ENCODE results near the gene ATP8B3. TPM values are rescaled to one million over a fixed set of nuclear protein-coding genes. Genes with fewer than 3 reads are reported as not detected.
A peak's percentile ranks its signal among the peaks of the same experiment; 100 is the strongest.

The ATP8B3 gene
- total and polyA plus RNA-seq, 2 donors from 2014 or later, result 0.24 to 3.6 TPM

GRCh38 chr19:1818549-1819195 lies 6.6 kb upstream of the ATP8B3 start:
- Histone ChIP-seq H3K4me3 (ENCODE audit: low read length in 3 of 3) (no peak overlapping the region), H3K27me3 (ENCODE audit: control insufficient read depth, insufficient read depth, low read length) (no peaks in the 10 kb centered on the region), H3K27ac (ENCODE audit: low read depth in 2 of 2, low read length in 2 of 2) (no peak overlapping the region), H3K9me3 (ENCODE audit: control insufficient read depth in 2 of 3, insufficient read depth in 1 of 3, low read length in 3 of 3) (no peaks in the 10 kb centered on the region), H3K36me3 (ENCODE audit: control insufficient read depth in 2 of 3, insufficient read depth in 3 of 3, low read length in 3 of 3) (peaks cover 0 to 16% (median 14%) of the 10 kb centered on the region in 3 donors), H3K9ac (ENCODE audit: low read length in 3 of 3) (no peak overlapping the region), H3K4me1 (ENCODE audit: control insufficient read depth in 2 of 3, insufficient read depth in 2 of 3, low read depth in 1 of 3, low read length in 3 of 3) (no peaks in the 10 kb centered on the region)
- TF ChIP-seq CTCF (IDR thresholded peaks at IDR 0.05; ENCODE audit: borderline replicate concordance, extremely low read depth, insufficient read depth), result no peak
- intact Hi-C loops (cut with DNase I), result no loop called here
- no peak for DNase-seq
- FAIRE-seq, result no peak

GRCh38 chr19:1817553-1818179 lies 5.6 kb upstream of the ATP8B3 start:
- Histone ChIP-seq H3K4me1 (ENCODE audit: control insufficient read depth in 2 of 3, insufficient read depth in 2 of 3, low read depth in 1 of 3, low read length in 3 of 3) (peaks cover 0 to 8% (median 0%) of the 10 kb centered on the region in 3 donors), H3K27ac (ENCODE audit: low read depth in 2 of 2, low read length in 2 of 2) (no peak overlapping the region), H3K9me3 (ENCODE audit: control insufficient read depth in 2 of 3, insufficient read depth in 1 of 3, low read length in 3 of 3) (no peaks in the 10 kb centered on the region), H3K9ac (ENCODE audit: low read length in 3 of 3) (no peak overlapping the region), H3K4me3 (ENCODE audit: low read length in 3 of 3) (no peak overlapping the region), H3K36me3 (ENCODE audit: control insufficient read depth in 2 of 3, insufficient read depth in 3 of 3, low read length in 3 of 3) (peaks cover 0 to 16% (median 14%) of the 10 kb centered on the region in 3 donors), H3K27me3 (ENCODE audit: control insufficient read depth, insufficient read depth, low read length) (no peaks in the 10 kb centered on the region)
- DNase-seq, result no peak
- no peak for TF ChIP-seq CTCF (IDR thresholded peaks at IDR 0.05; ENCODE audit: borderline replicate concordance, extremely low read depth, insufficient read depth)
- no peak for FAIRE-seq
- intact Hi-C loops (cut with DNase I), result no loop called here

GRCh38 chr19:1816530-1817298 lies 4.6 kb upstream of the ATP8B3 start:
- H3K4me1 ChIP-seq (ENCODE audit: control insufficient read depth in 2 of 3, insufficient read depth in 2 of 3, low read depth in 1 of 3, low read length in 3 of 3), result peaks cover 0 to 8% (median 0%) of the 10 kb centered on the region in 3 donors
- H3K36me3 ChIP-seq (ENCODE audit: control insufficient read depth in 2 of 3, insufficient read depth in 3 of 3, low read length in 3 of 3), result peaks cover 0 to 16% (median 12%) of the 10 kb centered on the region in 3 donors
- peak in 1 of 5 donors; percentile 41 for DNase-seq
- TF ChIP-seq CTCF (IDR thresholded peaks at IDR 0.05; ENCODE audit: borderline replicate concordance, extremely low read depth, insufficient read depth), result no peak
- intact Hi-C loops (cut with DNase I), result no loop called here
- no peak overlapping the region for H3K4me3 ChIP-seq (ENCODE audit: low read length in 3 of 3)
- no peaks in the 10 kb centered on the region for H3K27me3 ChIP-seq (ENCODE audit: control insufficient read depth, insufficient read depth, low read length)
- FAIRE-seq, result no peak
- no peak overlapping the region for H3K9ac ChIP-seq (ENCODE audit: low read length in 3 of 3)
- H3K27ac ChIP-seq (ENCODE audit: low read depth in 2 of 2, low read length in 2 of 2), result no peak overlapping the region
- no peaks in the 10 kb centered on the region for H3K9me3 ChIP-seq (ENCODE audit: control insufficient read depth in 2 of 3, insufficient read depth in 1 of 3, low read length in 3 of 3)
